Mesothelial cell of epicardium (in vitro differentiated cells): ENCODE results near the gene COPZ2. TPM values are rescaled to one million over a fixed set of nuclear protein-coding genes. Genes with fewer than 3 reads are reported as not detected.
"Not testable (repeated sequence)": the region's sequence is repeated elsewhere in the genome, so short reads cannot be mapped to it uniquely, and the experiment has no call there.

ENCODE experiments used
- DNase-seq, 2 experiments: peaks; one replicate each; pipeline ENCODE4 v3.0.0; 2021; ENCODE audit warnings: low spot score in 2 of 2; ENCODE audit not compliant: unreplicated experiment in 2 of 2
- H3K27ac Mint-ChIP-seq: 2 replicates; pipeline ENCODE4 v1.8.0; 2021; ENCODE audit warnings: mixed read lengths
- H3K27me3 Mint-ChIP-seq: 2 replicates; pipeline ENCODE4 v1.8.0; 2021; ENCODE audit warnings: low read depth, mixed read lengths
- H3K36me3 Mint-ChIP-seq: 2 replicates; pipeline ENCODE4 v1.8.0; 2021; ENCODE audit warnings: mixed read lengths
- H3K4me1 Mint-ChIP-seq: 2 replicates; pipeline ENCODE4 v1.8.0; 2021; ENCODE audit warnings: mixed read lengths
- H3K4me3 Mint-ChIP-seq: 2 replicates; pipeline ENCODE4 v1.8.0; 2021; ENCODE audit warnings: mild to moderate bottlenecking, moderate library complexity, mixed read lengths
- H3K9me3 Mint-ChIP-seq: 2 replicates; pipeline ENCODE4 v1.8.0; 2021; ENCODE audit warnings: mixed read lengths
- CTCF ChIP-seq: fragments of 200-600 bp; sonication (generic); IDR thresholded peaks from one replicate; pipeline ENCODE4 v1.5.0; 2021; ENCODE audit warnings: antibody characterized with exemption; ENCODE audit not compliant: unreplicated experiment
- total RNA-seq: library from RNA; stranded (reverse); gene quantifications from 3 replicates; pipeline ENCODE4 v1.2.1, GENCODE V29; 2021

Gene COPZ2
- total RNA-seq, 1 donor from 2014 or later: 28.2 TPM

GRCh38 chr17:48003417-48004151 lies 34.0 kb downstream of the COPZ2 start:
- Mint-ChIP-seq H3K27ac (peak overlapping the region; percentile 94), H3K36me3 (no peaks in the 10 kb centered on the region), H3K27me3 (no peaks in the 10 kb centered on the region), H3K4me1 (peaks cover 36% of the 10 kb centered on the region), H3K4me3 (no peak overlapping the region), H3K9me3 (no peaks in the 10 kb centered on the region)
- TF ChIP-seq CTCF: no peak
- no peak for DNase-seq

GRCh38 chr17:48002916-48003416 lies 34.6 kb downstream of the COPZ2 start:
- H3K4me3 Mint-ChIP-seq: no peak overlapping the region
- peaks cover 36% of the 10 kb centered on the region for H3K4me1 Mint-ChIP-seq
- H3K9me3 Mint-ChIP-seq: no peaks in the 10 kb centered on the region

DNA sequence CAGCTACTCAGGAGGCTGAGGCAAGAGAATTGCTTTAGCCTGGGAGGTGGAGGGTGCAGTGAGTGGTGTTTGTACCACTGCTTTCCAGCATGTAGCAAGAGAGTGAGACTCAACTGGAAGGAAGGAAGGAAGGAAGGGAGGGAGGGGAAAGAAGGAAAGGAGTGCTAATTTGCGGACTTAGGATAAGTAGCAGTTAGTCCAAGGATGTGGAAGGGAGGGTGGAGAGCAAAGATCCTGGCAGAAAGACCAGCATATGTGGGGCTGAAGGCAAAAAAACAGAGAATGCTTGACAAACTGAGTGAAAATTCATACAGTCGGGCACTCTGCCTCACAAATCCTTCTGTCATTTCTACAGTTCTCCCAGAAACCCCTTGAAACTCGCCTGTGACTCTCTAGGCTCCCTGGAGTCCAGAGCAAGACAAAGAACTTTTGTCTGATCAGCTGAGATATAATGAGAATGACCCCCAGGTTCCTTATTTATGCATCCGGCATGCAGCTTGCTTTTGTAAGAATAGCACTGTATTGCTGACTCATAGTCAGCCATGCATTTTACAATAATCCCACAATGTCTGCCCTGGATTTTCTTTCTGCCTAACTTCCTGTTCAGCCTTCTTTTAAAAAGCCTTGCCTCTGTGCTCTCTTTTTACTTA lies 35.2 kb downstream of the COPZ2 start:
- Mint-ChIP-seq H3K4me1 (peaks cover 36% of the 10 kb centered on the region), H3K9me3 (no peaks in the 10 kb centered on the region), H3K4me3 (no peak overlapping the region), H3K27ac (peak overlapping the region; percentile 94), H3K27me3 (no peaks in the 10 kb centered on the region), H3K36me3 (no peaks in the 10 kb centered on the region)
- TF ChIP-seq CTCF: no peak
- DNase-seq: no peak

More at GRCh38 chr17:48002916-48003416, 34.6 kb downstream of the COPZ2 start:
- no peak for DNase-seq
- no peaks in the 10 kb centered on the region for H3K27me3 Mint-ChIP-seq
- peak overlapping the region; percentile 94 for H3K27ac Mint-ChIP-seq
- H3K36me3 Mint-ChIP-seq: no peaks in the 10 kb centered on the region
- no peak for TF ChIP-seq CTCF

DNA sequence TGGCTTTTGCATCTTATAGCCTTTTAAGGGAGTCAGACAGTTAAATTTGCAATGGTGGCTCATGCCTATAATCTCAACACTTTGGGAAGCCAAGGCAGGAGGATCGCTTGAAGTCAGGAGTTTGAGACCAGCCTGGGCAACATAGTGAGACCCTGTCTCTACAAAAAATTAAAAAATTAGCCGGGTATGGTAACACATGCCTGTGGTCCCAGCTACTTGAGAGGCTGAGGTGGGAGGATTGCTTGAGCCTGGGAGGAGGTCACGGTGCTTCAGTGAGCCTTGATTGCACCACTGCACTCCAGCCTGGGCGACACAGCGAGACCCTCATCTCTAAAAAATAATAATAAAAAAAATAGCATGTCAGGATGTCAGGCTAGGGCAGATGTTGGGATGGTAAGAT lies 35.9 kb downstream of the COPZ2 start:
- not testable (repeated sequence) for H3K36me3 Mint-ChIP-seq, H3K4me3 Mint-ChIP-seq, H3K9me3 Mint-ChIP-seq, H3K27me3 Mint-ChIP-seq, DNase-seq
- Mint-ChIP-seq H3K4me1 (peaks cover 34% of the 10 kb centered on the region), H3K27ac (peak overlapping the region; percentile 66)

DNA sequence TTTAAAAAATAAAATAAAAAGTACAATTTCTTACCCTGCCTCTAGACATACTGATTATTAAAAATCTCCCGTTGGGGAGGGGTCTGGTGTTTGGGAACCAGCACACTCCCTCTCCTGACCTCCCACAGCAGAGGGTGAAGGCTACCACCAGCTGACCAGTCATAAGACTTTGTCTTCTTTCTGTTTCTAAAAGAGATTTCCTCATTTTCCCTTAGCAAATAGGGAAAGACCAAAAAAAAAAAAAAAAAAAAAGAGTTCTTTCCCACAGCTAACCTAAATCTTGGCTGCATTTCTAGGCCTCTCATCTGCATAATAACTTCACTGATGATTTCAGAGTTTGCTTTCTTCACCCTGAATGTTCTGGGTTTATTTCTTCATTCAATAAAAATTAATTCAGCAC lies 36.4 kb downstream of the COPZ2 start:
- Mint-ChIP-seq H3K27ac (peak overlapping the region; percentile 66), H3K4me1 (peaks cover 36% of the 10 kb centered on the region), H3K4me3 (no peak overlapping the region)

More for the DNA sequence above, 36.4 kb downstream of the COPZ2 start:
- Mint-ChIP-seq H3K9me3 (no peaks in the 10 kb centered on the region), H3K27me3 (no peaks in the 10 kb centered on the region), H3K36me3 (no peaks in the 10 kb centered on the region)
- no peak for DNase-seq
- TF ChIP-seq CTCF: no peak
